Measurements from ENCODE around the gene SLC9A6.
"Not testable (repeated sequence)": the region's sequence is repeated elsewhere in the genome, so short reads cannot be mapped to it uniquely, and the experiment has no call there.

The SLC9A6 gene

DNA sequence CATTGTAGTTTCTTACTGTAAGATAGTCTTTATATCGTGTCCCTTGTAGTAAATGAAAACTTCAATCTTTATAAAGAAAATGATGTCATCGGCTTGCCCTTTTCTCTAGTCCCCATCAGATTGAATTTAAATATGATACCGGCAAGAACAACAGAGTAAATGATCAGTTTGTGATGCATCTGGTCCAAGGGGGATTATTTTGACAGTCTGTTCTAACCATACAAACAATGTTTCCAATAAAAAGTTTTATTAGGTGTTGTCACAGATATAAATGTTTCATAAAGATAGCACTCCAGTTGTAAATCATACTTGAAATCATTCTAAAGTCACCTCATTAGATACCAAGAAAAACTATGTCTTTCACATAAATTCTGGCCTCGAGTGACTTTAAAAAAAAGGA lies 72.3 kb downstream of the SLC9A6 start:
- in situ Hi-C loops (cut with MboI; ENCODE audit: low sequenced_read_pairs), result no loop called here

DNA sequence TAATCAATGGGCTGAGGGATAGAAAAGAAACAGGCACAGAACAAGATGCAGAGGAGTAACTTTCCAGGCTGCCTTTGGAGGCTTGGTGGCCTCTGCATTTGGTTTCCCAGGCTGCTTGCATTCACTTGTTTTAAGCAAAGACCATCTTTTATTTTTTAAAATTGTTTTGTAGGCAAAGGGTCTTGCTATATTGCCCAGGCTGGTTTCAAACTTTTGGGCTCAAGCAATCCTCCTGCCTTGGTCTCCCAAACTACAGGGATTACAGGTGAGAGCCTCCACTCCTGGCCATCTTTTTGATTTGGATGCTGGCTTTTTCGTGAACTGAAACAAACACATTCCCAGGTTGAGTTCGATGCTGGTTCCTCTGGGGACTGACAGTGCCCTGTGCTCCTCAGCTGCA lies 74.1 kb downstream of the SLC9A6 start:
- in situ Hi-C loops (cut with MboI; ENCODE audit: low sequenced_read_pairs), result no loop called here

- in situ Hi-C loops (cut with MboI; ENCODE audit: low sequenced_read_pairs), result no loop called here
Observed at GRCh38 chrX:136061286-136061685, 76.1 kb downstream of the SLC9A6 start.

DNA sequence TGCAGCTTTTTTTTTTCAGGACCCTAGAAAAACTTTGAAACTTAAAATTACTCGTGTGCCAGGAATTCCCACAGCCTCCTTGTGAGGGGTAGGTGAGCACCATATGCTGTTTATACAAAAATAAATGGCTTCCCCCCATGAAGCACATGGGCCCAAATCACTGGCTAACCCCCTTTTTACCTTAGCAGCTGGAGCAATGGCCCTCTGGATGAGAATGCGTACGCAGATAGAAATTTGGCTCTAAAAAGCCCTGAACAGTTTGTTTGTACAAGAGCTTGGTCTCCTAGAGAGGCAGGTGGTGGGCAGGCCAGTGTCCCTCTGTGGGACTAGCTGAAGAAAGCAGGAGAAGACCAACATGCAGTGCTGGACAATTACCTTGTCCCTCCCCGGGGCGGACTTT lies 76.5 kb downstream of the SLC9A6 start:
- in situ Hi-C loops (cut with MboI; ENCODE audit: low sequenced_read_pairs), result no loop called here

- in situ Hi-C loops (cut with MboI; ENCODE audit: low sequenced_read_pairs), result no loop called here
Observed at GRCh38 chrX:136063340-136064079, 78.3 kb downstream of the SLC9A6 start.

GRCh38 chrX:136064661-136065043 lies 79.4 kb downstream of the SLC9A6 start:
- in situ Hi-C loops (cut with MboI; ENCODE audit: low sequenced_read_pairs), result no loop called here

DNA sequence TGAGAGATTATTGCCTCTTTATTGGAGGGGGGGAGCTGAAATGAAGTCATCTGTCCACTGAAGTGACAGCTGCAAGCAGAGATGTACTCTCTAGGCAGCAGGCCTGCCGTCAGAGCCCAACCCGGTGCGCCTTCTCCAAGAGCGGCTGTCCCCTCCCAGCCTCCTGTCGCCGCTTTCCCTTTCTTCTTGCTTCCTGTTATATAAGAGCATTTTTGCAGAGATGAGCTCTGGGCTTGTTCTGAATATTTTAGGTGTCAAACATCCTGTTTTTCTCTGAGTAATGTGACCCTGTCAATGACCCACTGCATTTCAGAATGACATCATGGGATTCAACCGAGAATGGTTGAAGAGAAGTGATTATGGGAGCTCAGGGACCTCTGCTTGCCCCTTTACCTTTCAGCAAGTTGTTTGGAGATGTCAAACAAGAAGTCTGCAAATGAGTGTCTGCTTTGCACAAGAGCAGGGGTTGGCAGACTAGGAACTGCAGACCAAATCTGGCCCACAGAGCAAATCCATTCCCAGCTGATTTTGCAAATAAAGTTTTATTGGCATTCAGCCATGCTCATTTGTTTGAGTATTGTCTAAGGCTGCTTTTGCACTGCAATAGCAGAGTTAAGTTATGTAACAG lies 79.9 kb downstream of the SLC9A6 start:
- in situ Hi-C loops (cut with MboI; ENCODE audit: low sequenced_read_pairs), result no loop called here

GRCh38 chrX:136067097-136067496 lies 81.9 kb downstream of the SLC9A6 start:
- in situ Hi-C loops (cut with MboI; ENCODE audit: low sequenced_read_pairs), result no loop called here

DNA sequence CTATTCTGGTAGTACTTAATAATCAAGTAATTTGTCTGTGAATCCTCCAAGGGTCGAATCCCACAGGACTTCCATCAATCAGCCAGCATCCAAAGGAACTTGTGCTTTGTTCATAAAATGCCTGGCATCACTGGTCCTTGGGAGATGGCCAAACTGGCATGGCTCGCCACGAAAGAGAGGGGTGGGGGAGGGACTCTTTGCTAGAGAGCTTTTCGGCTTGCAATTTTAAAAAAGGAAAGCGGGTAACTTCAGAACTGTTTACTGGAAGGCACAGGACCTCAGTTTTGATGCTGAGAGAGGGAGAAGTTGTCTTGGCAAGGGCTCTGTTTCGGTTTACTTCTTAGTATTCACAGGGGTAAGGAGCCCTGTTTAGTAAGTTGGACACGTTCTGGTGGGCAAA lies 82.7 kb downstream of the SLC9A6 start:
- in situ Hi-C loops (cut with MboI; ENCODE audit: low sequenced_read_pairs), result no loop called here

DNA sequence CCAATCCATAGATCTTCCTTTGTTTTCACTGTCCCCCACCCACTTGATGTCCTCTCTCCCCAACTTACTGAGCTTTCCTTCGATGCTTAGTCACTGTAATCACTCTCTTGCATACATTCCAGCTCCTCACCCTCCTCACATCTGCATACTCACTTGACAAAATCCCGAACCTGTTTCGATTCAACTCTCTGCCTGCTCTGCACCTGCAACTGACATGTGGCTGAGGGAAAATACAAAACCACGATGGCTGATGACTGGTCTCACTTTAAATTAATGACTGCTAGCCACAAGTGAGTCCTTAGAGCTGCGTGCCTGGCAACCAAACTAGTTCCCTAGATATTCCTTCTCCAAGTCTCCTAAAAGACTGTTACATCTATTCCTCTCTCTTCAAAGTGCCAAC lies 91.7 kb downstream of the SLC9A6 start:
- in situ Hi-C loops (cut with MboI; ENCODE audit: low sequenced_read_pairs), result no loop called here

DNA sequence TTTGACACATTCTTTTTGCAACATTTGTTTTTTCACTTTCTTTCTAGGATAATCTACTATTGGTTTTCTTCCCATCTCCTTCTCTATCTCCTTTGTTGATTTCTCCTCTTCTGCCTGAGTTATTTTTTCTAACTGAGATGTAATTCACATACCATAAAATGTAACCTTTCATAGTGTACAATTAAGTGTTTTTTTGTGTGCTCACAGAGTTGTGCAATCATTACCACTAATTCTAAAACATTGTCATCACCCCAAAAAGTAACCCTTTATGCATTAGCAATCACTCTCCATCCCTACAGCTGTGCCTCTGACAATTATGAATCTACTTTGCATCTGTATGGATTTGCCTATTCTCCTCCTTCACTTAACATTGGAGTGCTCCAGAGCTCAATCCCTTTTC lies 95.5 kb downstream of the SLC9A6 start:
- in situ Hi-C loops (cut with MboI; ENCODE audit: low sequenced_read_pairs), result no loop called here

DNA sequence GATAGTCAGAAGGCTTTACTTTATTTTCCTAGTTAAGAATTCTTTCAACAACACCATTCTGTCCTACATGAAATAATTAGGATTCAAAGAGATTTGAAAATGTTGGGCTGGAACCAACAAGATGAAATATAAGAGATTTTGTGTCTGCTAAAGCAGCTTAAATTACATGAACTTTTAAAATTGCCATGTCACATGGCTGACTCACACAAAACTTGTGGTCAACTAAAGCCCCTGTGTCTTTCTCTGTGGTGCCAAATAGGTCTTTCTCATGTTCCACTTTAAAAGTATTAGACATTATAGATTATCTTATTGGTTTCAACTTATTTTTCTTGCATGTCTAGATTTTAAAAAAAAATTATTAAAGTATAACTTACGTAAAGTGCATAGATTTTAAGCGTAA lies 101.3 kb downstream of the SLC9A6 start:
- in situ Hi-C loops (cut with MboI; ENCODE audit: low sequenced_read_pairs), result no loop called here

DNA sequence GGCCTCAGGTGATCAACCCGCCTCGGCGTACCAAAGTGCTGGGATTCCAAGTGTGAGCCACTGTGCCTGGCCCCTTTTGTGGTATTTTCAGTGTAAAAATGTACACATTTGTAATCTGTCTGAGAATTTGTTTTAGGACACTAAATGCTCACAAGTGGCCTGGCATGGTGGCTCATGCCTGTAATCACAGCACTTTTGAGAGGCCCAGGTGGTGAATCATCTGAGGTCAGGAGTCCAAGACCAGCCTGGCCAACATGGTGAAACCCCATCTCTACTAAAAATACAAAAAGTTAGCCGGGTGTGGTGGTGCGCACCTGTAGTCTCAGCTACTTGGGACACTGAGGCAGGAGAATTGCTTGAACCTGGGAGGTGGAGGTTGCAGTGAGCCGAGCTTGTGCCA lies 106.7 kb downstream of the SLC9A6 start:
- in situ Hi-C loops (cut with MboI; ENCODE audit: low sequenced_read_pairs), result not testable (repeated sequence)

DNA sequence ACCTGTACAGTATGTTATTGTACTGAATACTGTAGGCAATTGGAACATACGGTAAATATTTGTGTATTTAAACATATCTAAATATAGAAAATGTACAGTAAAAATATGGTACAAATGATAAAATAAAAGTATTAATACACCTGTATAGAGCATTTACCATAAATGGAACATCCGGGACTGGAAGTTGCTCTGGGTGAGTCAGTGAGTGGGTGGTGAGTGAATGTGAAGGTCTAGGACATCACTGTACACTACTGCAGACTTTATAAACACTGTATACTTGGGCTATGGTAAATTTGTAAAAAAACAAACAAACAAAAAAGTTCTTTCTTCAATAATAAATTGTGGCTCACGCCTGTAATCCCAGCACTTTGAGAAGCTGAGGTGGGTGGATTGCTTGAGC lies 109.7 kb downstream of the SLC9A6 start:
- in situ Hi-C loops (cut with MboI; ENCODE audit: low sequenced_read_pairs), result no loop called here
